HG03060 (cell line): ENCODE data around the gene PGK1.
A peak's percentile ranks its signal among the peaks of the same experiment; 100 is the strongest.
"Not testable (repeated sequence)": the region's sequence is repeated elsewhere in the genome, so short reads cannot be mapped to it uniquely, and the experiment has no call there.

Experiments
- ATAC-seq: cut with Tn5 transposase; IDR thresholded peaks from one replicate; pipeline ENCODE4 v1.9.1; 2021; ENCODE audit warnings: low read depth, moderate number of reproducible peaks; ENCODE audit not compliant: unreplicated experiment

The PGK1 gene

DNA sequence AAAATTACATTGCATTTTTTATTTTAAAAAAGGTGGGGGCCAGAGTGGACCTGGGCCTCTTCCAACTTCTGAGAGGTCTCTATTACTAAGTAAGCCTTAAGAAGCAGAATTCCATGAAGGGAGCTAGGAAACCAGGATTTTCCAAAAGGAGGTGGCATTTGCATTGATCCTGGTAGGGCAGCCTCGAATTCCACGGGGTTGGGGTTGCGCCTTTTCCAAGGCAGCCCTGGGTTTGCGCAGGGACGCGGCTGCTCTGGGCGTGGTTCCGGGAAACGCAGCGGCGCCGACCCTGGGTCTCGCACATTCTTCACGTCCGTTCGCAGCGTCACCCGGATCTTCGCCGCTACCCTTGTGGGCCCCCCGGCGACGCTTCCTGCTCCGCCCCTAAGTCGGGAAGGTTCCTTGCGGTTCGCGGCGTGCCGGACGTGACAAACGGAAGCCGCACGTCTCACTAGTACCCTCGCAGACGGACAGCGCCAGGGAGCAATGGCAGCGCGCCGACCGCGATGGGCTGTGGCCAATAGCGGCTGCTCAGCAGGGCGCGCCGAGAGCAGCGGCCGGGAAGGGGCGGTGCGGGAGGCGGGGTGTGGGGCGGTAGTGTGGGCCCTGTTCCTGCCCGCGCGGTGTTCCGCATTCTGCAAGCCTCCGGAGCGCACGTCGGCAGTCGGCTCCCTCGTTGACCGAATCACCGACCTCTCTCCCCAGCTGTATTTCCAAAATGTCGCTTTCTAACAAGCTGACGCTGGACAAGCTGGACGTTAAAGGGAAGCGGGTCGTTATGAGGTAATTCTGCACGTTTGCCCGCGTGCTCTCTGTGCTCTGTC is at the start of gene PGK1:
TSS of gene PGK1 (plus strand) at position 626 of the 824 bp plus-strand sequence. CDS start at position 719, 93 bp downstream.
- ATAC-seq, result peak; percentile 92

DNA sequence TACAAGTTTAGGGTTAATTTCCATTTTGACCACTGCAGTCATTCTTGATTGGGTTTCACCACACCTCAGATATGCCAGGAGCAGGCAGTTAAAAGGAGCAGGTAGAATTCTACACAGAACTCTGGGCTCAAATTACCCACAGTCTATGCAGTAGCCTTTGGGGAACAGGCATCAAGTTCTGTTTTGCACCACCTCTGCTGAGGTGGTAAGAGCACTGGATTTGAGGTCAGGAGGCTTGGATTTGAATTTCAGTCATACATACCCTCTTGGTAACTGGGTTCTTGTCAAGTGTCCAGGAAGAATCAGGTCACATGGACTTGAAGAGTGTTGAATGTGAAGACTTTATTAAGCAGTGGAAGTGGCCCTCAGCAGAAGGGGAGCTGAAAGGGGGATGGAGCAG is 40.4 kb upstream of the PGK1 start:
- ATAC-seq, result no peak

DNA sequence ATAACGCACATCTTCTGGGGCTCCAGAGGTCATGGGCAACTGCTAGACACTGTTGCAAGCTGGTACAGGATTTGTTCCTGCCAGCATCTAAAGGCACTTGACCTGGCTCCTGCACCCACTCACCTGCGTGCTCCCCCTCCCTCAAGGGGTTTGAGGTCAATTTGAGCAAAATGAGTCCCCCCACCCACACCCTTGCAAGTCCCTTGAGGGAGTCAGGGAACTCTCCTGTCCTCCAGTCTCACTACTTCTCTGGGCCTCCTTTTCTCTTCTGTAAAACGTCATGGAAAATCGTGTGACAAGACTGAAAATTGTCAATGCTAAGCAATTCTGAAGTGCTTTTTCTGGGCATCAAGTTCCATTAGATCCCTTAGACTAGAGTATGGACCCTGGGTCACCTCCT is 39.9 kb upstream of the PGK1 start:
- no peak for ATAC-seq

DNA sequence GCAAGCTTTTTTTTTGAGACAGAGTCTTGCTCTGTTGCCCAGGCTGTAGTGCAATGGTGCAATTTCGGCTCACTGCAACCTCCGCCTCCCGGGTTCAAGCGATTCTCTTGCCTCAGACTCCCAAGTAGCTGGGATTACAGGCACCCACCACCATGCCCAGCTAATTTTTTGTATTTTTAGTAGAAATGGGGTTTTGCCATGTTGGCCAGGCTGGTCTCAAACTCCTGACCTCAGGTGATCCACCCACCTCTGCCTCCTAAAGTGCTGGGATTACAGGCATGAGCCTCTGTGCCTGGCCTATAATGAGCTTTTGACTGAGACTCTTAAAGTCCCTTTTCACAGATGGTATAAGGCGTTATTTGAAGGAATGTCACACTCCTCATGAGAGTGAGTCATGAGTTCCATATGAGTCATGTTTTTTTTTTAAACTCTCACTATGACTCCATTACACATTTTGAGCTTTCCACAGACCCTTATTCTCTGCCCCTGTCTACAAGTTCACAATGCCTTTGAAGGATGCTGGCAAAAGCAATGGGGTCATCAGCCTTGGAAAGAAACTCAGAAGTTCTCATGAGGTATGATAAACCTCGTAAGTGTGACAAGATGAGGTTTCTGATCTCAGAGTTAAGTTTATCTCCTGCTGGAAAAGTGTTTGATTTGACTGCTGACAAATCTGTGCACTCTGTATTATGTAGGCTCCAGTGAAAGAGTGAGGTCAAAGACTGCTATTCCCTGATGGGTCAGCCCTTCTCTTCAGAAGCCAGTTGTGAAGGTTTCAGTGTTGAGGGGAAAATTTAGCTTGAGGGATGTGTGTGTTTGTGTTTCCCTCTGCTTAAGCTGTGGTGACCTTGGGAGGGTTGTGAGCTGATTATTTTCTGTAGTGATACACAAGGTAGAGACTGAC is 39.1 kb upstream of the PGK1 start:
- peak; percentile 74 for ATAC-seq

DNA sequence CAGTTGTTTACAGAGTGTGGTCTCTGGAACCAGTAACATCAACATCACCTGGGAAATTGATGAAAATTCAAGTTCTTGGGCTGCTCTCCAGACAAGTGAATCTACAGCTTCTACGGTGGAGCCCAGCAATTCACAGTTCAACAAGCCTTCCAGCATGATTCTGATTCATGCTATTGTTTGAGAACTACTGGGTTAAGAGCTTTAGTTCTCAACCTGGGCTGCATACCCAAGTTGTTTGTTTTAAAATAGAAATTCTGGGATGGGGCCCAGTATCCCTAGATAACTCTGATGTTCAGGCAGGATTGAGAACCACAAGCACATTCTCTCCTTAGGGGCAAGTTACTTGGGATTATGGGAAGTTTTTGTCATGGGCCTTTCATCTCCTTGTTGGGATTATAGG is 37.9 kb upstream of the PGK1 start:
- no peak for ATAC-seq

DNA sequence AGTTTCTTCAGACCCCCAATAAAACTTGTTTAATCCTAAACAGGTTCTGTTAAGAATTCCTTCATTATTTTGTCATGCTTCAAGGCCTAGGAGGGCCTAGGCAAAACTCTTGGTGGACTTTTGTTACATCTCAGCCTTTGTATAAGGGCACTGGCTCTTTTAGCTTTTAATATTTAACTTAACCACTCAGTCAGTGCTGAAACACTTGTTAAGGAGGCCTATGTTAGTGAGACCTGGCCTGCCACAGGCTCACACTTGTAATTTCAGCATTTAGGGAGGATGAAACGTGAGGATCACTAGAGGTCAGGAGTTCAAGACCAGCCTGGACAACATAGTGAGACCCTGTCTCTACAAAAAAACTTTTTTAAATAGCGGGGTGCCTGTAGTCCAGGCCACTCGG is 32.7 kb upstream of the PGK1 start:
- no peak for ATAC-seq

DNA sequence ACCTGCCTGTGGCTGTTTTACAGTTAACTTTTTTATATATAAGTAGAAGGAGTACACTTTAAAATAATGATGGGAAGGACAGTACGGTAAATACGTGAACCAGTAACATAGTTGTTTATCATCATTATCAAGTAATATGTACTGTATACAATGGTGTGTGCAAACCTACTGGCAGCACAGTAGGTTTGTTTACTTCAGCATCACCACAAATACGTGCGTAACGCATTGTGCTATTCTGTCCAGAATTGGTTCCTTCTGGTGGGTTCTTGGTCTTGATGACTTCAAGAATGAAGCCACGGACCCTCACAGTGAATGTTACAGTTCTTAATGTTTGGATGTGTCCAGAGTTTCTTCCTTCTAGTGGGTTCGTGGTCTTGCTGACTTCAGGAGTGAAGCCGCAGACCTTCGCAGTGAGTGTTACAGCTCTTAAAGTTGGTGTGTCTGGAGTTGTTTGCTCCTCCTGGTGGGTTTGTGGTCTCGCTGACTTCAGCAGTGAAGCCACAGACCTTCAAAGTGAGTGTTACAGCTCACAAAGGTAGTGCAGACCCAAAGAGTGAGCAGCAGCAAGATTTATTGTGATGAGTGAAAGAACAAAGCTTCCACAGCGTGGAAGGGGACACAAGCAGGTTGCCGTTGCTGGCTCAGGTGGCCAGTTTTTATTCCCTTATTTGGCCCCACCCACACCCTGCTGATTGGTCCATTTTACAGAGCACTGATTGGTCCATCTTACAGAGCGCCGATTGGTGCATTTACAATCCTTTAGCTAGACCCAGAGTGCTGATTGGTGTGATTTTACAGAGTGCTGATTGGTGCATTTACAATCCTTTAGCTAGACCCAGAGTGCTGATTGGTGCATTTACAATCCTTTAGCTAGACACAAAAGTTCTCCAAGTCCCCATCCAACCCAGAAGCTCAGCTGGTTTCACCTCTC is 30.6 kb upstream of the PGK1 start:
- not testable (repeated sequence) for ATAC-seq

DNA sequence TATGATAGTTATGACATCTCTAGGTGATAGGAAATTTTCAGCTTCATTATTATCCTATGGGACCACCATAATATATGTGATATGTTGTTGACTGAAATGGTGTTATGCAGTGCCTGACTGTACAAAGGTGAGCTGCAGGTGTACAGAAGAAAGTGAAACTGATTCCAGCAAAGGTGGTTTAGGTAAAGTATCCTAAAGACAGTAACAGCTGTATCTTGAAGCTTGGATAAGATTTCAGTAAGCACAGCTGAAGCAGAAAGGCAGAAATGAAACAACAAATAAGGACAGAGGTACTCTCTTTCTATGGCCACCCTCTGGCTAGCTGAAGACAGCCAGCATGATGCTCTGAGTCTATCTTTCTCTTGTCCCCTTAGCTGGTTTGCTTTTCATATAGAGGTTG is 30.0 kb upstream of the PGK1 start:
- no peak for ATAC-seq

DNA sequence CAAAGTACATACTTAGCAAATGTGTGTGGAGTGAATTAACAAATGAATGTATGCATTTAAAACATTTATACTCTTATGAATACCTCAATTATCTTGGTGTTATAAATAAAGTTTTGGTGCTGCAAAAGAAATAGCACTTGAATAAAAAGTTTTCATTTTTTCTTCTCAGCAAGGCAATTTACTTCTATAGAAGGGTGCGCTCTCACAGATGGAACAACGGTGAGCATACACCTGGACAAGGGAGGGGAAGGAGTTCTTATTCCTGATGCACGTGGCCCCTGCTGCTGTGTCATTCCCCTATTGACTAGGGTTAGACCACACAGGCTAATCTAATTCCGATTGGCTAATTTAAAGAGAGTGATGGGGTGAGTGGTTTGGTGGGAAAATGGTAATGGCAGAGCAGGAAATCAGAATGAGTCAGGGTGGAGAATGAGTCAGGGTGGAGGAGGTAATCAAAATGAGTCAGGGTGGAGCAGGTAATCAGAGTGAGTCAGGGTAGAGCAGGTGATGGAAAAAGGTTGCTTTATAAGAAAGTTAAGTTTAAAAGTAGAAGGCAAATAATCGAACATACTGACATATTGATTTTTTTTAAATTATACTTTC is 28.2 kb upstream of the PGK1 start:
- ATAC-seq, result no peak

DNA sequence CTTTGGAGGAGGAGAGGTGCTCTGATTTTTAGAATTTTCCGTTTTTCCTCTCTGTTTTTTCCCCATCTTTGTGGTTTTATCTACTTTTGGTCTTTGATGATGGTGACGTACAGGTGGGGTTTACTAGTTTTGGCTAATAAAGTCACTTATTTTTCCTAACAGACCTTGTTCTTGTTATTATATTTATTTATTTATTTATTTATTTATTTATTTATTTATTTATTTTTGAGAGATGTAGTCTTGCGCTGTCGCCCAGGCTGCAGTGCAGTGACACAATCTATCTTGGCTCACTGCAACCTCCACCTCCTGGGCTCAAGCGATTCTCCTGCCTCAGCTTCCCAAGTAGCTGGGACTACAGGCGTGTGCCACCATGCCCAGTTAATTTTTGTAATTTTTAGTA is 22.6 kb upstream of the PGK1 start:
- ATAC-seq, result not testable (repeated sequence)

DNA sequence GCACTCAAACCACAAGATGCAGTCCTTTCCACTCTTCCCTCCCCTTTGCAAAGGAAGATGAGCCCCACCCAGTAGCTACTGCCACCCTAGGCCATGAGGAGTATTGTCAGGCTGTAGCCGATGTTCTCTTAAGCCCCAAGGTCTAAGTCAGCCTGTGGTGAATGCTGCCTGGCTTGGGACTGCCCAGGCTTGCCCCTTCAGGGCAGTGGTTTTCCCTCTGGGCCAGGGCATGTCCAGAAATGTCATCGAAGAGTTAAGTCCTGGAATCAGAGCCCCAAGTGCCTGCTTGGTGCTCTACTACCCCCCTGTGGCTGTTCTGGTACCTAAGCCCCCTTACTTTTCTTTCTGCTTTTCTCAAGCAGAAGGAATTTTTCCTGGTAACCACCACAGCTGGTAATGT is 11.8 kb upstream of the PGK1 start:
- peak; percentile 94 for ATAC-seq

DNA sequence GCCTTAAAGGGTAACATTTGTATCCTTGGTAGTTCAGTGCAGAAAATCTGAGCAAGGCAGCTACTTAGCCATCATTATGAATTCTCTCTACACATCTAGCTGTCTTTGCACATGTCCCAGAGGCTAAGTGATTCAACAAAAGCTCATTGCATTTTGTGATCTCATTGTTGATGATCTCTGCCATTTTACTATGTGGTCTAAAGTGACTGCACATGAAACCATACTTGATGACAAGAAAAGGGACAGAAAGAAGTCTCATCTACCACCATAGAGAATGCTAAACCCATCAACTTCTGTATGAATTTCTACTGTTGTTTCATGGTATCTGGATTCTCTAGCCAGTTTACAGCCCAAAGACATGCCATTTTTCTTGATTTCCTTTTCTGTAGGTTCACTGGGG is 5.9 kb upstream of the PGK1 start:
- no peak for ATAC-seq

DNA sequence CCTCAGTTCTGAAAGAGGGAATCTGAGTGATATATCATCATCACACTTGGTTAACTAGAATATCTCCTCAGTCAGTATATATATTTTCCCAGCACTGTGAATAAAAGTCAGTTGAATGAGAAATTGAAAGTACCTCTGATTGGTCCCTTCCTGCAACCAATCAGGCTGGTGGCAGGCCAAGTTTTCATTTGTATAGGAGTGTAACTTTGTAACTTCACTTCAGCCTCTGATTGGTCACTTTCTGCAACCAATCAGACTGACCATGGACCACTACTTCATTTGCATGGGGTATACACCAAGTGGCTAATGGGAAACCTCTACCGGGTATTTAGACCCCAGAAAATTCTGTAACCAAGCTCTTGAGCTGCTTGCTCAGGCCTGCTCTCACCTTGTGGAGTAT is 2.0 kb upstream of the PGK1 start:
- ATAC-seq, result no peak

DNA sequence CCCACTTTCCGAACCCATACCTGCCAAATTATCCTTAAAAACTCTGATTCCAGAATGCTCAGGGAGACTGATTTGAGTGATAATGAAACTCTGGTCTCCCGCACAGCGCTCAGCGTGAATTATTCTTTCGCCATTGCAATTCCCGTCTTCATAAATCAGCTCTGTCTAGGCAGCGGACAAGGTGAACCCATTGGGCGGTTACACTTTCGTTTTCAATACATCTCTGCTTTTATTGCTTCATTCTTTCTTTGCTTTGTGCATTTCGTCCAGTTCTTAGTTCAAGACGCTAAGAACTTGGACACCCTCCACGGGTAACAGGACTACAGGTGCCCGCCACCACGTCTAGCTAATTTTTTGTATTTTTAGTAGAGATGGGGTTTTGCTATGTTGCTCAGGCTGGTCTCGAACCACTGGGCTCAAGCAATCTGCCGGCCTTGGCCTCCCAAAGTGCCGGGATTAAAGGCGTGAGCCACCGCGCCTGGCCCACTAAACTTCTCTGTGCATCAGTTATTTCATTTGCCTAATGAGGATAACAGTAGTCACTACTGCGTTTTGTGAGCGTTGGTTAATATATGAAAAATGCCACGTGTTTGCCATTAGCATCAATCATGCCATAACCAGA is 936 bp upstream of the PGK1 start:
- ATAC-seq, result no peak

DNA sequence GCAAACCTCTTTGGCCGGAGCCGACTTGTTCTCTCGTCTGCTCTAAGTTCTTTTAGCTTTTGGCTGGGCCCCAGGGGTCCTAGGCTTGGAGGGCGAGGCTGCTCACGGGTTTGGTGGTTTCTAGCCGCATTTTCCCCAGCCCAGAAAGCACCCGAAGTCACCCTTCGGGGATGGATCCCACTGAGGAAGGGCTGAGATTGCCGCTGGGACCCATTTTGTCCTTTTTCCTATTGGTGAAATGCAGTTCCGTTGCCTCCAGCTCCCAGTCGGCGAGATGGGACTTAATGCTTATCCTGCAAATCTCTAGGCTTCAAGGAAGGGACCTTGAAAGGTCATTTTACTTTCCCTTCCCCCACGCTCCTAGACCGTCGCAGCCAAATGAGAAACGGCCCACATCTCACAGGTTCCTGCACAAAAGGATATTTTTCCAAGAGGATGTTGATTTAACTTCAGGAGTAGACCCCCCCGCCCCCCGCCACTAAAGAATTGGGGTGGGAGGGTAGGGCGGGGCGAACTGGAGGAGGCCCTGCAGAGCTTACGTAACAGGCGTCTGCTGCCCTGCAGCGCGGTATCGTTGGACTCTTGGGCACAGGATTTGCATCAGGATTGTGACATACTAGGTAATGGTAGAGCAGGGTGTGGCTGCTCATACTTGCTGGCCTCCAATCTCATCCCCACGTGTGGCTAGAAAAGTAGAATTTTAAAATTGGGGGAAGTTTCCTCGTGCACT is 564 bp downstream of the PGK1 start:
- no peak for ATAC-seq

DNA sequence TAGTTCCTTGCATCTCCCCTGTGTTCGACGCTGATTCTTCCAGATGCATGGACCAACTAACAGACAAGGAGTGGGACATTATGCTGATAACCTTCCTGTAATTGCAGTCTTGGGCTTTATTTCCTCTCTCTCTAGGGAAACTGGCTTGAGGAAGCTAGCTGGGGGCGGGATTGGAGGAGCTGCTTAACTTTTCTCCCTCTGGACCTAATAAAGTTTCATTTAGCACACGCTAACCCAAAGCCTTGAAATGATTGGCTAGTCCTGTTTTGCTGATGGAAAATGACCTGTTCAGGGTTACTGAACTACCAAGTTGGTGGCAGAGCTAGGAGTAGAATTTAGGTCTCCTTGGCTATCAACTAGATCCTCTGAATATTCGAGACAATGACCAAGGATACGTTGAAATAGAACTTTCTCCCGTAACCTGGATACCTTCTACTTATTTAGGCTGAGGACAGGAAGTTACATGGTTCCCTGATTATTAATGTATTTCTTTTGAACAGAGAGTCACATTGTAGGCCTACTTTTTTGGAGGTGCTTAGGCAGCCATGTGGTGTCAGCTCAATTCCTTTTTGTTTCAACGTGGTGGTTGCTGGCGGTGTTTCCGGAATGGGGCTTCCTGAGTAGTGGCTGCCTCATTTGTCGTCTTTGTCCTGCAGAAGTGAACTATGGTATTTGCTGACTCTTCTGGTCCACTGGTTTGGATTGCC is 2.0 kb downstream of the PGK1 start:
- no peak for ATAC-seq

DNA sequence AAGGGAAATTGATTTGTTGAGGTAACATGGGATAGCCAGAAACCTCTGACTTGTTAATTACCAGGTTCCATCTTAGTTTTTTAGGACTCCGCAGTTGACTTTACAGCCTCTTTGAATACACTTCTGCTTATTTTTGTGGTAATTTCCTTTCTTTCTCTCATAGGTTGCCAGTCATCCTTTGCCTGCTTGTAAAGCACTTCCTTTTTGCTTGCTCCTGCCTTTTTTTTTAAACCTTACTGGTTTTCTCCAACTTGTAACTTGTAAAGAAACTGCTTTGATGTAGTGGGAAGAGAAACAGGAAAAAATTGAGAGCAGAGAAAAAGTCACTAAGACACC is 2.6 kb downstream of the PGK1 start:
- no peak for ATAC-seq

DNA sequence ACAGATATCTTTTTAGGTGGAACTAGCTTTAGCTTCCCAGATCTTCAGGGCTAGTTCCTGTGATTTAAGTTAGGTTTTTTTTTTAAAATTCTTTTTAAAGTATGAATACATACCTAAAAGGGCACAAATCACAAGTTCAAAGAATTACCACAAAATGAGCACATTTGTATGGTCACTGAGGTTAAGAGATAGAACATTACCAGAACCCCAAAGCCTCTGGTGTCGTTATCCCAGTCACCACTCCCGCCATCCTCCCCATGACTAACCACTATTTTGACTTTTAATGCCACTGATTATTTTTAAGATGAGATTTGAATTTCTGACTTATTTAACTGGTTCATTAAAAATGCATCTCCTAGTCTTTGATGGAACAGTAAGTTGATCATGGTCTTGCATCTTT is 5.4 kb downstream of the PGK1 start:
- no peak for ATAC-seq
